ENCODE results near the gene GPANK1. TPM values are rescaled to one million over a fixed set of nuclear protein-coding genes. Genes with fewer than 3 reads are reported as not detected.

Gene GPANK1
- total RNA-seq, 4 donors from 2014 or later: 7.1 to 23.6 (median 15.6) TPM

GRCh38 chr6:31676322-31676903 lies 11.6 kb upstream of the GPANK1 start:
- DNase-seq (ENCODE audit: low spot score) (no peak), ATAC-seq (ENCODE audit: low FRiP score) (no peak)
- no peak for TF ChIP-seq CTCF (IDR thresholded peaks at IDR 0.05)

- ATAC-seq (ENCODE audit: low FRiP score) (no peak), DNase-seq (ENCODE audit: low spot score) (no peak)
- no peak for TF ChIP-seq CTCF (IDR thresholded peaks at IDR 0.05)
Observed at GRCh38 chr6:31669676-31670075, 4.9 kb upstream of the GPANK1 start, which contains the start of gene LY6G5B. Gene LY6G5B (plus strand): TSS chr6:31669976. CDS start chr6:31670951, 975 bp downstream.

GRCh38 chr6:31666337-31666965 lies 1.7 kb upstream of the GPANK1 start:
- TF ChIP-seq CTCF (IDR thresholded peaks at IDR 0.05): no peak
- DNase-seq (ENCODE audit: low spot score): no peak
- no peak for ATAC-seq (ENCODE audit: low FRiP score)

GRCh38 chr6:31665501-31666336 lies 922 bp upstream of the GPANK1 start, which contains the start of gene CSNK2B:
Gene CSNK2B (plus strand): TSS chr6:31666080. CDS start chr6:31666832, 752 bp downstream.
- peak; percentile 87 for ATAC-seq (ENCODE audit: low FRiP score)
- TF ChIP-seq CTCF (IDR thresholded peaks at IDR 0.05): no peak
- peak; percentile 93 for DNase-seq (ENCODE audit: low spot score)

- no peak for ATAC-seq (ENCODE audit: low FRiP score)
- DNase-seq (ENCODE audit: low spot score): no peak
- no peak for TF ChIP-seq CTCF (IDR thresholded peaks at IDR 0.05)
Observed at GRCh38 chr6:31663961-31664789, 622 bp downstream of the GPANK1 start.

- TF ChIP-seq CTCF (IDR thresholded peaks at IDR 0.05): no peak
- no peak for DNase-seq (ENCODE audit: low spot score)
- no peak for ATAC-seq (ENCODE audit: low FRiP score)
Observed at GRCh38 chr6:31663126-31663960, 1.5 kb downstream of the GPANK1 start.

Data from omental fat pad (tissue), 4 donors.